Measurements from ENCODE around the gene MESD.

DNA sequence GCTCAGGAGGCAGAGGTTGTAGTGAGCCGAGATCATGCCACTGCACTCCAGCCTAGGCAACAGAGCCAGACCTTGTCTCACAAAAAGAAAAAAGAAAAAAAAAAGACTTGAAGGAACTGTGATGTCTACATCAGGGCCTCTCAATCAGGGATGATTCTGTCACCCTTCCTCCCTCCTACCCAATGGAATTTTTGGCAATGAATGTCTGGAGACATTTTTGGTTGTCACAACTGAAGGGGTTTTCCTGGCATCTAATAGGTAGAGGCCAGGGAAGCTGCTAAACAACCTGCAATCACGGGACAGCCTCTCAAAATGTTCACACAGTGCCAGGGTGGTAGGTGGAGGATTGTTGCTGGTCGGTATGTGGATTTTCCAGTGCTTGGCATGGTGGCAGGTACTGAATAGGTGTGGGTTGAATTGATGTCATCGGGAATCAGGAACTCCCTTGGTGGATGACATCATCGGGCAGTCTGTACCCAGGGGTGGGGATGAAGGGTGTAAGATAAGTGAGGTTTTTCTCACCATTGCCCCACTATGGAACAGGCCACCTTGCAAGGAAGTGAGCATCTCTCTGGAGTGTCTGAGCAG lies 71.3 kb downstream of the MESD start:
- TF ChIP-seq, protein P1, sequence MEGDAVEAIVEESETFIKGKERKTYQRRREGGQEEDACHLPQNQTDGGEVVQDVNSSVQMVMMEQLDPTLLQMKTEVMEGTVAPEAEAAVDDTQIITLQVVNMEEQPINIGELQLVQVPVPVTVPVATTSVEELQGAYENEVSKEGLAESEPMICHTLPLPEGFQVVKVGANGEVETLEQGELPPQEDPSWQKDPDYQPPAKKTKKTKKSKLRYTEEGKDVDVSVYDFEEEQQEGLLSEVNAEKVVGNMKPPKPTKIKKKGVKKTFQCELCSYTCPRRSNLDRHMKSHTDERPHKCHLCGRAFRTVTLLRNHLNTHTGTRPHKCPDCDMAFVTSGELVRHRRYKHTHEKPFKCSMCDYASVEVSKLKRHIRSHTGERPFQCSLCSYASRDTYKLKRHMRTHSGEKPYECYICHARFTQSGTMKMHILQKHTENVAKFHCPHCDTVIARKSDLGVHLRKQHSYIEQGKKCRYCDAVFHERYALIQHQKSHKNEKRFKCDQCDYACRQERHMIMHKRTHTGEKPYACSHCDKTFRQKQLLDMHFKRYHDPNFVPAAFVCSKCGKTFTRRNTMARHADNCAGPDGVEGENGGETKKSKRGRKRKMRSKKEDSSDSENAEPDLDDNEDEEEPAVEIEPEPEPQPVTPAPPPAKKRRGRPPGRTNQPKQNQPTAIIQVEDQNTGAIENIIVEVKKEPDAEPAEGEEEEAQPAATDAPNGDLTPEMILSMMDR (conservative IDR thresholded peaks at IDR 0.05 in 1 of 2, IDR thresholded peaks at IDR 0.05 in 1 of 2; ENCODE audit: extremely low read depth in 1 of 2, insufficient read depth in 1 of 2, low read depth in 1 of 2, low read length in 2 of 2), result no peak
- TF ChIP-seq EZH2 (IDR thresholded peaks at IDR 0.05; ENCODE audit: borderline replicate concordance, low read length), result no peak
